H4 (cell line): Measurements from ENCODE around the gene POLR2E. TPM values are rescaled to one million over a fixed set of nuclear protein-coding genes. Genes with fewer than 3 reads are reported as not detected.

Experiments used
- DNase-seq: peaks from one replicate; pipeline ENCODE4 v3.0.0-alpha.2; 2015; ENCODE audit warnings: low spot score
- total RNA-seq: library from RNA; depleted of rRNA; stranded (reverse); fragments of >200 nt; shearing (Covaris generic); gene quantifications from 2 replicates; pipeline ENCODE4 v1.2.3, GENCODE V29; 2014

POLR2E gene
- total RNA-seq, 1 experiment from 2014 or later: 237 TPM

DNA sequence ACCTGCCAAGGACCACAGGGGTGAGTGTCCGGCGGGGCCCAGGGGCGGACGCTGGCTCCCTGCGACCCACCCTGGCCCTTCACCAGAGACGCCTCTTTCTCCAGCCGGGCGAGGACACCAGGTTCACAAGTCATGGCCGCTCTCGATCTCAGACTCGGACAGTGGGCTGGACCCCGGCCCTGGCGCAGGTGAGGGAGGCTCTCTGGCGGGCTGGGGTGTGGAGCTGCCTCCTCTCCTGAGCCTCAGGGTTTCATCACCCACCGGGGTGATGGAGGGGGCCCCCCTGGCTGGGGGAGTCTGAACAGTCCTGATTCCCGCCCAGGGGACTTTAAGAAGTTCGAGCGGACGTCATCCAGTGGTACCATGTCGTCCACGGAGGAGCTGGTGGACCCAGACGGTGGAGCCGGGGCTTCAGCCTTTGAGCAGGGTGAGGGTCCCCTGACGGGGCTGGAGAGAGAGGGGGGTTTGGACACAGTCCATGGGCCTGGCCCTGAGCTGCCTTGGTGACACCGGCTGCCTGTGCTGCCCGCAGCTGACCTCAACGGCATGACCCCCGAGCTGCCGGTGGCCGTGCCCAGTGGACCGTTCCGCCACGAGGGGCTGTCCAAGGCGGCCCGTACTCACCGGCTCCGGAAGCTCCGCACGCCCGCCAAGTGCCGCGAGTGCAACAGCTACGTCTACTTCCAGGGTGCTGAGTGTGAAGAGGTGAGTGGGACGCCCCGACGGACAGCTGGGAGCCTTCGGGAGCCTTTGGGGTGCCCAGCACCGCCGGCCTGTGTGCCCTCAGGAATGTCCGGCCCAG lies 14.6 kb downstream of the POLR2E start:
- no peak for DNase-seq

DNA sequence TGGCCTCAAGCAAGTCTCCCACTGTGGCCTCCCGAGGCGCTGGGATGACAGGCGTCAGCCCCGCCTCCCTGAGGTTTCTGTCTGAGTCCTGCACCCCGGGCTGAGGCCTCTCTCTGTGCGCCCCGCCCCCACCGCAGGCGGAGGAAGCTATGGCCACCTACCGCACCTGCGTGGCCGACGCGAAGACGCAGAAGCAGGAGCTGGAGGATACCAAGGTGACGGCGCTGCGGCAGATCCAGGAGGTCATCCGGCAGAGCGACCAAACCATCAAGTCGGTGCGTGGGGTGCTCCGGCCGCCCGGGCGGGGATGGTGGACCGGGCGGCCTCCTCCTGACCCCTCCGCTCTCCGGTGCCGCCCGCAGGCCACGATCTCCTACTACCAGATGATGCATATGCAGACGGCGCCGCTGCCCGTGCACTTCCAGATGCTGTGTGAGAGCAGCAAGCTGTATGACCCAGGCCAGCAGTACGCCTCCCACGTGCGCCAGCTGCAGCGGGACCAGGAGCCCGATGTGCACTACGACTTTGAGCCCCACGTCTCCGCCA lies 15.5 kb downstream of the POLR2E start:
- DNase-seq: no peak

DNA sequence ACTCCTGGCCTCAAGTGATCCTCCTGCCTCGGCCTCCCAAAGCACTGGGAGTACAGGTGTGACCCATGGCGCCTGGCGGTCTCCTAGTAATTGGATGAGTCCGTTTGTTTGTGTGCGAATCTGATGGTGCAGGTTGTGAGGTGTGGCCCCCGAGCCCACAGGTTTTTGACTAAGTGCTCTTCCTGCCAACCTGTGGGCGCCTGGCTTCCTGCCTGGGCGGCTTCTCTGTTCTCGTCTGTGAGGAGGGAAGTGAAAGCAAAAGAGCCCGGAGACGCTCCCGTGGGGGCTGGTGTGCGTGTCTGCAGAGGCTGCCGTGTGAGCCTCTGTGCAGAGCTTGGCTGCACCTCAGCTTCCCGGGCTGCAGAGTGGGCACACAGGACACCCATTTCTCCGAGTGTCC lies 18.2 kb downstream of the POLR2E start:
- DNase-seq: no peak

DNA sequence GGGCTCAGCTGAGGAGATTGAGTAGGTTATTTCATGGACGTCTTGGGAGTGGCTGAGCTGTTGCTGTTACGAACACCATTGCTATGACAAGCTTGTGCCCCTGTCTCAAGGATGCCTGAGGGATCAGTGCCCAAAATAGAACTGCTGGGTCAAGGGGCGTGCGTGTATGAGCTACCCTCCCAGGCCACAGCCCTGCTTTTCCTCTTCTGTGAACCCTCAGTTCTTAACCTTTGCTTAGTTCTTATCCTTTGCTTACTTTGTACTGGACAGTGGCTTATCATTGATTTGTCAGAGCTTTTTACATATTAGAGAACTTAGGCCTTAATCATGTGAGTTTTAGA lies 19.2 kb downstream of the POLR2E start:
- no peak for DNase-seq

DNA sequence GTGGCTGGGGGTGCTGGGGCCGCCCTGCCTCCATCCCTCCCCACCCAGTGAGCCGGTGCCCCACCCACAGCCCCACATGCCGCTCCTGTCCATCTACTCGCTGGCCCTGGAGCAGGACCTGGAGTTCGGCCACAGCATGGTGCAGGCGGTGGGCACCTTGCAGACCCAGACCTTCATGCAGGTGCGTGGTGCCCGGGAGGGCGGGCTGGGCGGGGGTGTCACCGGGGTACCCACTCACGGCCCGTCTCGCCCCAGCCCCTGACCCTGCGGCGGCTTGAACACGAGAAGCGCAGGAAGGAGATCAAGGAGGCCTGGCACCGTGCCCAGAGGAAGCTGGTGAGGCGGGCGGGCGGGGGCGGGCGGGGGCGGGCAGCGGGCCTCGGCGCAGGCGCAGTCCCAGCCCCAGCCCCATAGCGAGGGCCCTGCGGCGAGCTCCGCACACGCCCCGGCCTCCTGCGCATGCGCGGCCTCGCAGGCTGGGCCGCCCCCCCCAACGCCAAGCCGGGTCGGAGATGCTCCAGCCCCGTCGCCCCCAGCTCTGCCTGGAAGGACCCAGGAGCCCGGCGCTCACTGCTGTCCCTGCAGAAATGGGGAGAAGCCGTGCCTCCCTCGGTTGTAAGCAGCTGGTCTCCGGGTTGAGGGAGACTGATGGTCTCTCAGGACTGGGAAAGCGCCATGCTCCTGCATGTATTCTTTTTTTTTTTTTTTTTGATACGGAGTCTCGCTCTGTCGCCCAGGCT lies 20.5 kb downstream of the POLR2E start:
- DNase-seq: peak; percentile 34

DNA sequence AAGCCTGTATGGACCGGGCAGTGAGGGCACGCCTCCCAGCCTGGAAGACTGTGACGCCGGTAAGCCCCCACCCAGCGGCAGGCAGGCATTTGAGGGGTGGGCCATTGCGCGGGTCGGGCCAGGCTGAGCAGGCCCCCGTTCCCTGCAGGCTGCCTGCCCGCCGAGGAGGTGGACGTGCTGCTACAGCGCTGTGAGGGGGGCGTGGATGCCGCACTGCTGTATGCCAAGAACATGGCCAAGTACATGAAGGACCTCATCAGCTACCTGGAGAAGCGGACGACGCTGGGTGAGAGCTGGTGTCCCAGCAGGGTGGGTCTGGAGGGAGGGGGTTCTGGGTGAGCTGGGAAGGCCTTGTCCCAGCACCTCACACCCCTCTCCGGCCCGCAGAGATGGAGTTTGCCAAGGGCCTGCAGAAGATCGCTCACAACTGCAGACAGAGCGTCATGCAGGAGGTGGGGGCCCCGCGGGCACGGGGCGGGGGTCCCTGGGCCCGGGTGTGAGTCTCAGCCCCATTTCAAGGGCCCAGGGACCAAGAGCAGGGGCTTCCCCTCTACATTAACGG lies 21.1 kb downstream of the POLR2E start:
- no peak for DNase-seq

DNA sequence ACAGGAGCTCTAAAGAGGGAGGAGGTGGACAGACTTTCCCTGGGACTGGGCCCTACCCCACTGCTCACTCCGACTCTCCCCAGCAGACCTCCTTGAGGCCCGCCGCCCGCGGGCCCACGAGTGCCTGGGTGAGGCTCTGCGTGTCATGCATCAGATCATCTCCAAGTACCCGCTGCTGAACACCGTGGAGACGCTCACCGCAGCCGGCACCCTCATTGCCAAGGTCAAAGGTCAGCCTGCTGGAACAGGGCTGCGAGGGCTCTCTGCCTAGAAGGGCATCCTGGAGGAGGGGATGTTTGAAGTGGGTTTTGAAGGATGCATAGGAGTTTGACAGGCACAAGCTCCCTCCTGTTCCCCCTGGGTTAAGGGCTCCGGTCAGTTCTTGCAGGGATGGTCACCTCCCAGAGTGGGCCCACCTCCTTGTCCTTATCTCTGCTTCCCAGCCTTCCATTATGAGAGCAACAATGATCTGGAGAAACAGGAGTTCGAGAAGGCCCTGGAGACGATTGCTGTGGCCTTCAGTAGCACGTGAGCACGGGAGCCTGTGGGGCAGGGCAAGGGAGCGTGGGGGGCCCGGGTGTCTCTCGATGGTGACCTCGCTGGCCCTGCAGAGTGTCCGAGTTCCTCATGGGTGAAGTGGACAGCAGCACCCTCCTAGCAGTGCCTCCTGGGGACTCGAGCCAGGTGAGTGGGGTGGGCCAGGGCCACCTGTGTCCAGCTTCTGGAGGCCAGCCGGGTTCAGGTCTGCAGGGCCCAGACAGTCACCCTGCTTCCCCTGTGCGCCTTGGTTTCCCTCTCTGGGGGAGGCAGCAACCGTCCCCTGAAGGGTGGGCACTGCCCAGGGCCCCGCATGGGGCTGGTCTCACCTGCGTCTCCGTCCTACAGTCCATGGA lies 21.9 kb downstream of the POLR2E start:
- no peak for DNase-seq

DNA sequence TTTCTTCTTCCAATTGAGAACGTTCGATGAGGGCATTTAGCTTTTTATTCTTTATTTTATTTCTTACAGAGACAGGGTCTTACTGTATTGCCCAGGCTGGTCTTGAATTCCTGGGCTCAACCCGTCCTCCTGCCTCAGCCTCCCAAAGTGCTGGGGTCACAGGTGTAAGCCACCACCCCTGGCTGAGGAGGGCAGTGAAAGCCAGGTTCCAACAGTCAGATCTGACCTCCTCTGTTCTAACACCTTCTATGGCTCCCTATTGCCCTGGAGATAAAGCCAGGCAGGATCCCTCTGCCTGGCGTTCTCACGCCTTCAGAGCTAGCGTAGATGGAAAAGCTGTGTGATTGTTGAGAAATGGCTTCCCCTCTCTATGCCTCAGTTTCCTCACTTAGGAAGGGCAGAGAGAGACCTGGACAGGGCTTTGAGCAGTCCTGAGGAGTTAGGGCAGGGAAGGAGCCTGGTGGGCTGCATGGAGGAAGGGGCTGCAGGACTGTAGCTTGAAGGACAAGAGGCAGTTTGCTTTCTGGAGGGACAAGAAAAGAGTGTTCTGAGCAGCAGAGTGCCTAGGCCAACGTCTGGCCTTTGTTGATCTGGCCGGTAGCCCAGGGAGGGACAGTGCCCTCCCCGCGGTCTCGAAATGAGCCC lies 22.7 kb downstream of the POLR2E start:
- DNase-seq: no peak

DNA sequence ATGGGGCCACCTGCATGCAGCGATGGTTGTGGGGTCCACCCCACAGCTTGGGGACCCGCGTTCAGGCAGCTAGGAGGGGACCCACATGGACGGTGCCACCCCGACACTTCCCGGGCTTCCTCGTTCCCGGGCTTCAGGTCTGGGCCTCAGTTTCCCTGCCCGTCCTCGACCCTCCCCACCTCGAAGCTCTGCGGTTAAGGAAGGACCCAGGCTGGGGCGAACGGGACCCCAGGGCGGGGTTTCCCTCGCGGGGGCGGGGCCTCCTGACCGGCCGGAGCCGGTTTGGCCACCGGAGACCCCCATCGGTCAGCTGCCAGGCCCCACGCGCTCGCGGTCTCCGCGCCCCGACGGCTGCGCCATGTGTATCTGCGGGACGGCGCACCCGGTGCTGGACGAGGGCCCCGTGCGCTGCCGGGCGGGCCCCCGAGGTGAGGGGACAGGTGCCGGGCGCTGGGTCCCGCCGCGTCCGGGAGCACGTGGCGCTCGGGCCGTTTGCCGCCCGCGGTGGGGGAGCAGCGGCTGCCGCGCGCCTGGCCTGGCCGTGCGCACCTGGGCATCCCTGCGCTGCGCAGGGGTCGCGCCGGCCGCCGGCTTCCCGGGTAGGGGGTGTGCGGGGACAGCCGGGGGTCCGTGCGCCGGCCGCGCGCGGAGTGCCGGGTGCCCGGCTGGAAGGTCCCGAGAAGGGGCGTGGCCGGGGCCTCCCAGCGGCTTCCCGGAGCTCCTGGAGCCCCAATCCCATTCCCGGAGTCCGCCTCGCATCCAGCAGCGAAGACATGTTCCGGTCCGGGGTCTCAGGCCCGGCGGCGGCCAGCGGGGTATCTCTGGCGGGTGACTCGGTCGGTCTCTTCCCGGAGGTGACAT lies 24.0 kb downstream of the POLR2E start:
- no peak for DNase-seq

DNA sequence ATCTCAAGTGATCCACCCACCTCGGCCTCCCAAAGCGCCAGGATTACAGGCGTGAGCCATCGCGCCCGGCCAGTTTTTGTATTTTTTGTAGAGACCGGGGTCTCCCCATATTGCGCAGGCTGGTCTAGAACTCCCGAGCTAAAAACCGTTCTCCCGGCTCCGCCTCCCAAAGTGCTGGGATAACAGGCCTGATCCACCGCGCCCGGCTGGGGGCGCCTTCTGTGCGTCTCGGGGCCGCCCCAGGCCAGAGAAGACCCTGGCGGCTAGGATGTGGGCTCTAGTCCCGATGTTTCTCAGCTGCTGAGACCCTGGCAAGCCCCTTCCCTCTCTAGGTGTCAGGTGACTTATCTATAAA lies 24.6 kb downstream of the POLR2E start:
- DNase-seq: no peak

DNA sequence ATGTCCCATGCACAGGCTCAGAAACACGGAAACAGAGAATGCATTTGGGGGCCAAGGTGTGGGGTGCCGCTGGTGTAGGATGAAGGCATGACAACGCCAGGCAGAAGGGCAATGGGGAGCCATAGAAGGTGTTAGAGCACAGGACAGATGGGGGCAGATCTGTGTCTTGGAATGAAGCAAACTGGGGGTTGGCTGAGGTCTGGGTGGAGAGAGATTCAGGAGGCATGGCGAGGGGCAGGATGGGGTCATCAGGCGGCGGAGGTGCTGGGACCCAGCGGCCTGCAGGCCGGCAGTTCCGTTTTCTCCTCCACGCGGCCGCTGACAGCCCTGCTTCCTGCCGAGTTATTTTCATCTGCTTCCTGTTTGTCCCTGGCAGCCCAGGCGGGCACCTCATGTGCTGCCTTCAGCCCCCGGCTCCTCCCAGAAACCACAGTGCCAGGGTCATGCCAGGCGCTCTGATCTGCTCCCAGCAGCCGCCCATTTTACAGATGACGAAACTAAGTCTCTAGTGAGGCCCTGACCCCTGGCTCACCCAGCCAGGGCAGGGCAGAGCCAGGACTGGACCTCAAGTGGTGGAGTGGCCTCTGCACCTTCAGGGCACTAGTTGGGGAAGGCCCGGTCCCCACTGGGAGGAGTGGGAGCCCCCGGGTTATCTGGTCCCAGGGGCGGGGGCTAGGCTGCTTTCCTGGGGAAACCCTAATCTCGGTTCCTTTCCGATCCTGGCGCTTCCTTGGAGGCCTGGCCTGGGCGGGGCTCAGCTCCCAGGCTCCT lies 26.0 kb downstream of the POLR2E start:
- DNase-seq: peak; percentile 41

DNA sequence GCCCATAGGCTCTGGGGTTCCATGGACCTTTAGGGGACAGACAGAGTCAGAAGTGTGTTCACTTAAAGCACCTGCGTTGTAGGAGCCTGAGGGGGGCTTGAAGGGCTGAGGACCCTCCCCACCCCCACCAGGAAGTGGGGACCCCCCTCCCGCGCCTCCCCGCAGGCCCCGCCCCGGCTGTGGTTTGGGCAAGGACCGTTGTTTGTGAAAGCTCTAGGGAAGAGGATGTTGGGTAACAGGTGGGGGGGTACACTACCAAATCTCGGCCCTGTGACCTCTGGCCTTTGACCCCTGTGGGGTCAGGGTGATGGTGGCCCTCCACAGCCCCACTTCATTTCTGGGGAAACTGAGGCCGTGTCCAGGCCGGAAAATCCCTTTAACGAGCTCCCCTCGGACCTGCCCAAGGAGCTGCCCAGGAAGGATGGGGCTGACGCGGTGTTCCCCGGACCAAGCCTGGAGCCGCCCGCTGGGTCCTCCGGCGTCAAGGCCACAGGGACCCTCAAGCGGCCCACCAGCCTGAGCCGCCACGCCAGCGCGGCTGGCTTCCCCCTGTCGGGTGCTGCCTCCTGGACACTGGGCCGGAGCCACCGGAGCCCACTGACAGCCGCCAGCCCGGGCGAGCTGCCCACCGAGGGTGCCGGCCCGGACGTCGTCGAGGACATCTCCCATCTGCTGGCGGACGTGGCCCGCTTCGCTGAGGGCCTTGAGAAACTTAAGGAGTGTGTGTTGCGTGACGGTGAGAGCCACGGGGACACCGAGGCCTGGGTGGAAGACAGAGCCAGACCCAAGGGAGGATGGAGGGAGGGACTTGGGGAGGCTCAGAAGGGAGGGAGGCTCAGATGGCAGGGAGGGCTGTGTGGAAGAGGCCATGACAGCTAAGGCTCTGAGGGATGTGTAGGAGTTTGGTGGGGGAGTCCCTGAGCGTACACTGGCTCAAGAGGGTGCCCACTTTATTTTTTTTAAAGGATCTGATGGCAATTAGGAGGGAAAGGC lies 26.9 kb downstream of the POLR2E start:
- no peak for DNase-seq

DNA sequence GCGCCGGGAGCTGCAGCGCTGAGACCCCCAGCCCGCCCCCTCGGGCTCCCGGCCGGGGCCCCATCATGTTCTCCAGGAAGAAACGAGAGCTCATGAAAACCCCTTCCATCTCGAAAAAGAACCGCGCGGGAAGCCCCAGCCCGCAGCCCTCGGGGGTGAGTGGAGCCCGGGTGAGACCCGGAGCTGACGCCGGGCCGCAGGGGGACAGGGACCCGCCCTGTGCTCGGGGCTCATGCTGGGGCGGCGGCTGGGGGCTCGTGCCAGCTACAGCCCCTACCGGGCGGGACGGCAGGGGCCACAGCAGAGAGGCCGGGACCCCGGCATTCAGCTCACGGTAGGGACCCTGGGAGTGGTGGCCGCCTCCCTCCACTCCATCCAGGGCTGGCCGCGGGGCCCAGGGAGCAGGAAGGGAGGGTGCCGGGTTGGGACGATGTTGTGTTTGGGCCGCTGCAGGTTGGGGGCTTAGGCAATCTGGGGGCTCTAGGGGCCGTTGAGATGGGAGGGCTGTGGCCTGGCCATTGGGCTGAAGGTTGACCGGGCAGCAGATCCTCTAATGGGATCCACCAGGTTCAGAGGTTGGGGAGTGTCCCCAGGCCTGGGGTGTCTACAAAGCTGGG lies 27.7 kb downstream of the POLR2E start:
- no peak for DNase-seq

DNA sequence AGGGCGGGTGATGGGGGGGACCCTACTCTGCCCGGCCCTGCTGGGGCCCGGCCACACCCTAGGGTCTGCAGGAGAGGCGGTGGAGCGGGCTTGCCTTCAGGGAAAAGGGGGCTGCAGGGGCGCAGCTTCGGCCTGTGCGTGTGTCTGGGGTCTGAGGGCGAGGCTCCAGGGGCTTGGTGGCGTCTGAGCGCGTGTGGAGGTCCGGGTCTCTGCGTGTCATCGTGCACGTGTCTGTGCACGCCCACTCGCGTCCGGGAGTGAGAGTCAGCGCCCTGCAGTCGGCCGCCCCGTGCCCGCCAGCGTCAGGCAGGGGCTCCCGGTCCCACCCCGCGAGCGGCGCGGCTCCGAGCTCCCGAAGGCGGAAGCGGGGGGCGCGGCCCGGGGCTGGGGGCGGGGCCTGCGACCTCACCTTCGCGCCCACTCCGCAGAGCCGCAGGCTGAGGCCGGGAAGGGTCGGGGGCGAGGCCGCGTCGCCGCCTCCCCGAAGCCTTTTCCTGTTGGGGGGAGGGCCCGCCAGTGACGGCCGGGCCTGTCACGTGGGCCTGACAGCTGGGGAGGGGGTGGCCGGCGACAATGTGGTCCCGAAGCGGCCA lies 28.3 kb downstream of the POLR2E start, which contains the start of gene ARHGAP45:
ARHGAP45 (plus strand) TSS at position 420 of the 593 bp plus-strand sequence. CDS start 239 bp downstream, outside the sequence.
- no peak for DNase-seq

DNA sequence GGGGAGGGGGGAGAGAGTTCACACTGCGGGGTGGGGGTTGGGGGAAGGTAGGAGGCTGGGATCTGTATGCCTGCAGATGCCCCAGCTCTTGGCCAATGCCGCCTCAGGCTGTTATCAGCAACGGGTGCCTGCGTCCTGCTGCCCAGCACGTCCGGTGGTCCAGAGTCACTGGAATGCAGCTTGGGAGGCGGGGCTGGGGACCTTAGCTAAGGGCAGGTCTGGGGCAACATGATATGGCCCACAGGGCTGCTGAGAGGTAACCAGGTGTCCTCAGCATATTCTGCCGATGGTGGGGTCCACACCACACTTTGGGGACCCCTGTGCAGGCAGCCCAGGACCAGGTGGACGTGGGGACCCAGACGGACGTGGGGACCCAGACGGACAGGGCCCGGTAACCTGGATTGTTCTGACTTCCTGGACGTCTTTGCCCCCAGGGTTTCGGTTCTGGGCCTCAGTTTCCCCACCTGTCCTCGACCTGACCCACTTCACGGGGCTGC lies 28.9 kb downstream of the POLR2E start:
- no peak for DNase-seq

DNA sequence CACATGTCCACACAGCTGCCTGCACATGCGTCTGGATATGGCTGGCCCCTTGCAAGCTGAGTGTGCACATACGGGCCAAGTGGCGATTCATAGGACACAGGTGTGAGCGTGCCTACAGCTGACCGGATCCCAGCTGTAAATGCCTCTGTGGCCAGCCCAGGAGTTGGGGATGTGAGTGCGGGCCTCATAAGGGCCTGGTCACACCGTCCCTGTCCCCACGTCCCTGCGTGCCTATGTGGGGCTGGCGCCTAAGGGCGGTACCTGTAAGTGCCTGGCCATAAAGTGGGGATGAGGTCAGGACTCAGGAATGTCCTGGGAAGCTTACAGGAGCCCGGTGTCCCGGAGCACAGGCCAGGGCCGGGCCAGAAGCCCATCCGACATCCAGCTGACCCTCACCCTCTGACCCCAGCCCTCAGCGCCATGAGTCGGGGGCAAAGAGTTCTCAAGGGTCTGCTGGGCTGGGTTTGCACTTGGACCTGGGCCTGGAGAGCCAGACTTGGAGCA lies 29.5 kb downstream of the POLR2E start:
- DNase-seq: no peak
